VCaP (cell line): ENCODE data around the gene YIPF1.

Experiments
- H3K27ac ChIP-seq: fragments of 450-650 bp; 2 replicates; pipeline ENCODE4 v1.5.1; 2017
- TF ChIP-seq, protein P1 (sequence below): fragments of 450-650 bp; conservative IDR thresholded peaks from 2 replicates; pipeline ENCODE4 v1.5.1; 2017; ENCODE audit warnings: mild to moderate bottlenecking, moderate library complexity

YIPF1 gene

GRCh38 chr1:53804181-53804580 is 85.4 kb downstream of the YIPF1 start:
- TF ChIP-seq, protein P1, sequence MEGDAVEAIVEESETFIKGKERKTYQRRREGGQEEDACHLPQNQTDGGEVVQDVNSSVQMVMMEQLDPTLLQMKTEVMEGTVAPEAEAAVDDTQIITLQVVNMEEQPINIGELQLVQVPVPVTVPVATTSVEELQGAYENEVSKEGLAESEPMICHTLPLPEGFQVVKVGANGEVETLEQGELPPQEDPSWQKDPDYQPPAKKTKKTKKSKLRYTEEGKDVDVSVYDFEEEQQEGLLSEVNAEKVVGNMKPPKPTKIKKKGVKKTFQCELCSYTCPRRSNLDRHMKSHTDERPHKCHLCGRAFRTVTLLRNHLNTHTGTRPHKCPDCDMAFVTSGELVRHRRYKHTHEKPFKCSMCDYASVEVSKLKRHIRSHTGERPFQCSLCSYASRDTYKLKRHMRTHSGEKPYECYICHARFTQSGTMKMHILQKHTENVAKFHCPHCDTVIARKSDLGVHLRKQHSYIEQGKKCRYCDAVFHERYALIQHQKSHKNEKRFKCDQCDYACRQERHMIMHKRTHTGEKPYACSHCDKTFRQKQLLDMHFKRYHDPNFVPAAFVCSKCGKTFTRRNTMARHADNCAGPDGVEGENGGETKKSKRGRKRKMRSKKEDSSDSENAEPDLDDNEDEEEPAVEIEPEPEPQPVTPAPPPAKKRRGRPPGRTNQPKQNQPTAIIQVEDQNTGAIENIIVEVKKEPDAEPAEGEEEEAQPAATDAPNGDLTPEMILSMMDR = no peak
- H3K27ac ChIP-seq = no peak overlapping the region
